8988T (cell line): ENCODE measurements around the gene MARCHF9.
A peak's percentile ranks its signal among the peaks of the same experiment; 100 is the strongest.

Source experiments
- DNase-seq: peaks from one replicate; pipeline ENCODE4 v3.0.0; 2011

The MARCHF9 gene

DNA sequence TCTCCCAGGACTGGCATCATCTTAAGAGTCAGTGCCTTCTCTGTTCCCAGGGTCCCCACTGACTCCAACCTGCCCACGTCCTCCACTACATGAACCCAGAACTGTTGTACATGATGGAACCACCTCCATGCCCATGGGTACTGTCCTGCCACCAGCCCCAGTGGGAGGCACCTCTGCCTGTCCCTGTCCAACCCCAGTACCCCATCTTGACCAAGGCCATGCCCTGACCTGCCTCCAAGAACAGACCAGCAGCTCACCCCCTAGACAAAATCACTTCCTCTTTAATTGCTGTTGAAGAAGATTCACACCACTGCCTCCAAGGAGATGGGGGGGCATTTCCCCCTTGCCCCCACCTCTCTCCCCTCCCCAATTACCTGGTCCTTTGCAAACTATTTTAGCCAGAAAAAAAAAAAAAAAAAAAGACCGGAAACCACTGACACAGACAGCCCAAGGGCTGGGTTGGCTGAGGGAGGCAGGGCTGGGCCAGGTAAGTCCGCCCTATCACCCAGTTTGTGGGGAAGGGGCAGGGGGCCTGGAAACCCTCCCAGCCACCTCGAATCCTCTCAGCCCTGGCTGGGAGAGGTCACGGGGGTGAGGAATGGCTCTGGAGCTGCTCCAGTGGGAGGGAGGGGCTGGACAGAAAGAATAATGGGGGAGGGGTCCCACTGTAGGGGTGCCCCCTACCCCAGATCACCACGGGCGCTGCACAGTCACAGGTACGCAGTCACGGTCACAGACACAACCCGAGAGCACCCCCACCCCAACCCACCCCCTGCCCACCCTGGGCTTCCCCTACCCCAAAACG is 29.8 kb upstream of the MARCHF9 start:
- no peak for DNase-seq

DNA sequence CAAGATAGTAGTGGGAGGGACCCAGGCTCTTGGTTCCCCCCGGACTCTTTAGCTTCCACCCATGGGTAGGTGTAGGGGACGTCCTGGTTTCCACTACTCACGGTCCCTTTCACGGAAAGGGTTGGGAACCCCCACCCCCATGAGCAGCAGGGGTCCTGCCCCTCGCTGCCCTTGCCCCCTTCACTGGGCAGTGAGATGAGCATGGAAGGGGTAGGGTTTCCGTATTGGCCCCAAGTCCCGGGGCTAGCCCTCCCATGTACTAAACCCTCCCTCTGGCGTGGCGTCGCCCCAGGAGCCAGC is 29.1 kb upstream of the MARCHF9 start:
- no peak for DNase-seq

DNA sequence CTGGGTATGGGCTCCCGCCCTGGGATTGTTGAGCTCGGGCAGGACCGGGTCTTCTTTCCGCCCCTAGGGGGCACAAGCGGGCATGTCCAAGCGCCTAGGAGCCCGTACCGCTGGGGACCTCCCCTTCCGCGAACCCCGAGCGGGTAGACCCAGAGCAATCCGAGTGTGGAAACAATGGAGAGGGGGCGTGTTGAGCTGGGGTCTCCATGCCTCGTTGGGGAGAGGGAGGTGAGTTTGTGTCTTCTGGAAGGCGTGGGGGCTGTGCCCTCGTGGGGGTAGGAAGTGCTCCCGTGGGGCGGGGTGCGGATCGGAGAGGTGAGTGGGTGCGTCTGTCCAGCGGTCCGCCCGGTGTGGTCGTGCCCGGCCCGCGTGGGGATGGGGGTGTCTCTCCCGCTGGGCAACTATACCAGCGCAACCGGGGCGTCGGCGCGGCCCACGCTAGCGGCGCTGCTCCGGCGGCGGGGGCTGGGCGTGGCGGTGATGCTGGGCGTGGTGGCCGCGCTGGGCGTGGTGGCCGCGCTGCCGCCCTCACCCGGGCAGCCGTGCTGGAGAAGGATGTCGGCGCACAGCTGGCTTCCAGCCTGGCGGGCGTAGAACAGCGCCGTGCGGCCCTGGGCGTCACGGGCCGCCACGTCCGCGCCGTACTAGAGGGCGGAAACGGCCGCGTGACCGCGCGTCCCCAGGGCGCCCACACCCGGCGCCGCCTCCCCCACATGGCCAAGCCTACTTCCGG is 28.6 kb upstream of the MARCHF9 start:
- DNase-seq = peak; percentile 97

DNA sequence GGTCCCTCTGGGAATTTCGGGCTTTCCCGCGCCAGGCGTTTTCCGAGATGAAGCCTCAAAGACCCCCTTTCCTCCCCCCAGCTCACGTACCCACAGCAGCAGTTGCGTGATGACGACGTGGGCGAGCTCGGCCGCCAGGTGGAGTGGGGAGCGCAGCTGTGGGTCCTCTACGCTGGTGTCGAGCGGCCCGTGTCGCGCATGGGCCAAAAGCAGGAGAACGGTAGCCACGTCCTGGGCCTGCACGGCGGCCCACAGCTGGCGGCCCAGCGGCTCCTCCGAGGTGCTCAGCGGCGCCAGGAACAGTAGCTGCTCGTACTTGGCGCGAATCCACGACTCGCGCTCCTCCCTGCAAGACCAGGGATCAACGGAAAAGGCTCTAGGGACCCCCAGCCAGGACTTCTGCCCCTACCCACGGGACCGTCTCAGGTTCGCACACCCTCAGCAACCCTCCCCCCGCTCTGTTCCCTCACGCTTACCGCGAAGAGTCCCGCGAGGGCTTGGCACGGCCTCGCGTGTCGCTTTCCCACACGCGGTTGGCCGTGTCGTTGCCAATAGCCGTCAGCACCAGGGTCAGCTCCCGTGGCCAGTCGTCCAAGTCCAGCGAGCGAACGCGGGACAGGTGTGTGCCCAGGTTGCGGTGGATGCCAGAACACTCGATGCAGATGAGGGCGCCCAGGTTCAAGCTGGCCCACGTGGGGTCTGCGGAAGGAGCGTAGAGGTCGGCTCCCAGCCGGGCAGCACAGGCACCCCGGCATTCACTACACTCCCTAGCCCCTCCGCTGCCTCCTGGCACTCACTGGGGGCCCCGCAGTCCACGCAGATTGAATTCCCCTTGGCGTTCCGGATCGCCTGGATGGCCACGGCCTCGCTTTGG is 27.8 kb upstream of the MARCHF9 start:
- peak; percentile 26 for DNase-seq

DNA sequence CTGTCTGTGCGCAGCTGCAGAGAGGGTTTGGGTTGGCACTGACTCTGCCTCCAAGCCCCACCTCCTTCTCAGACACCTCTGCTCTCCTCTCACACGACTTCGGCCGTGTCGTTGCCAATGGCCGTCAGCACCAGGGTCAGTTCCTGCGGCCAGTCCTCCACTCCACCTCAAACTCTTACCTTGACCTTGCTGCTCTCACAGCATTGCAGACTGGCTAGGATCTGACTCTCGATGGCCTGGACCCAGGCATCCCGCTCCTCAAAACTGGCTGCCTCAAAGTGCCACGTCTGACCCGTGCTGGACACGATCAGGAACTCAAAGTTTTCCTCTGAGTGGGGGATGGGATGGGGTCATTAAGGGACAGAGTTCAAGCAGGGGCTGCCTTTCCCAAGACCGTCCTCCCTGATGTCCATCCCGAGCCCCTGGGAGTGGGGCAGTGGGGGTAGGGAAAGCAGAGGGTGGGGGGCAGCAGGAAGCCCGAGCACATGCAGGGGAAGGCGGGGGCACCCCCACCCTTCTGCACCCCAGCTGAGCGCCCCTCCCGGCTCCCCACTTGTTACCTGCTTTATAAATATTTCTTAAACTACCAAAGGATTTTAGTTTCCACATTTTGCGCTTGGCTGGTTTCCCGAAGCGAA is 27.0 kb upstream of the MARCHF9 start:
- DNase-seq = no peak

DNA sequence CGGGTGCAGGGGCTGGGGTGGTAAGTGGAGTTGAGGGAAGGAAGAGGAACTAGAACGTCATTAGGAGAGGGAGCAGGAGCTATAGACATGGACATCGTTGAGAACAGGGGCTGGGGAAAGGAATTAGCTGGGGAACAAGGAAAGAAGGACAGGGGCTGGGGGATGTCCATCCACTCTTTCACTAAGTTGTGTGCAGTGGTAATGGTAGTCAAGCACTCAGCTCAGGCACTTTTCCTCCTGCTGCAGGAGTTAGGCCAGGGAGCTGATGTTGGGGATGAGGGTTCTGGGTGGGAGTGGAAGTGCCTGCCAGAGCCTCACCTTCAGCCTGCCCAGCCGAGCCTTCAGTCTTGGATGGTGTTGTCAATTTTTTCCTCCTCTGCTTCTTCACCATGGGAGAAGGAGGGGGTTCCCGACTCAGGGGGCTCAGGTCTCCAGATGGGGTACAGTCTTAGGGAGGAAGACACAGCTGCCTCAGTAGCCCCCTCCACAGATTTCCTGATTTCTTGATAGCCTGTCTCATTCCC is 25.5 kb upstream of the MARCHF9 start:
- DNase-seq = no peak

DNA sequence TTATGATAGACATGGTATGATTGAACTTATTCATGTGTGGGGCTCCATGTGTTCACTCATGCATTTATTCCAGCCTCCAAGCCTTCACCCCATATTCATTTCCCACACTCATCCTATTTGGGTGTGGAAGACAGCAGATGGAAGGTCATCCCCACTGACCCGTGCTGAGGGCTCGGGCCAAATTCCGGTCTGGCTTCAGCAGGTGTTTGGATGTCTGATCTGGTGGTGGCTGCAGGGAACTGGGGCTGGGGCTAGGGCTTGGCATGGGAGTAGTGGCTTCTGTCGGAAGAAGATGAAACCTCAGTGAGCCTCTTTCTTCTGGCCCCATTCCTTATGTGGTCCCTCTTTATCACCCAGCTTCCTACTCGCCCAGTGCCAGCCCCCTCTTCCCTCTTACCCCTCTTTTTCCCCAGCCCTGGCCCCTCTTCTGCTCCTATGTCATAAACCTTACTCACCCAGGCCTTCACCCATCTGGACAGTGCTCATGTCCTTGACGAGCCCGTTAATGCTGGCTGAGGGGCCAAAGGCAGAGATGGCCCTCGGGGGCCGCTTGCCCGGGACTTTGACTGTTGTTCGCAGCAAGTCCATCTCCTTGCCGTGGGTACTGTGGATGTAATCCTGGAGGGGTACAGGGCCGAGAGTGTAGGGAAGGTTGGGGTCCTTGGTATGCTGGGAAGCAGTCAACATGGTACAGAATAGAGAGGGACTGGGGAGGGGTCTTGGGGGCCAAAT is 24.4 kb upstream of the MARCHF9 start:
- no peak for DNase-seq

DNA sequence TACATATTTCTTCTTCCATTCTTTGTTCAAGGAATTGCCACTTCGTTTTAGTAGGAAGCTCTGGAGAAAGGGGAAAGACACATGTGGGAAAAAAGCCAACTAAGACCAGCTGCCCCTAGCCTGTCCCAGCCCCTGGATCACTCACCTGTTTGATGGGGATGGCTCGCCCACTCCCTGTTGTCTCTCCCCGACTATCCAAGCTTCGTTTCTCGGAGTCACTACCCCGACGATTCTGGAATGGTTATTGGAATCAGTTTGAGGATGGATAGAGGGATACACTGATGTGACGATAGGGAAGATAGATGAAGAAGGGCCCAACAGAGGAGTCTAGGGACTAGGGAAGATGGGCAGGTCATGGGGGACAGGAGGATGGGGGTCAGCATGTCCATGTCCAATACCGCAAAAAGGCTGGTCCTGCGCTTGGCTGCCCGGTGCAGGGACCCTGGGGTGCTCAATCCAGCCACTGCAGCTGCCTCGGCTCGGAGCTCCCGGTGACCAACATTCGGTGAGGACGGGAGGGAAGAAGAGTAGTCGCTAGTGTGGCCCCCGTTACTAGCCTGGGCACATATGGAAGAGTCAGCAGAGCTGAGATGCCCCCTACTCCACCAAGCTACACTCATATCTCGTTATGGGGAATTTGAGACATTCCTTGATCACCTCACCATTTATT is 23.4 kb upstream of the MARCHF9 start:
- DNase-seq = no peak

DNA sequence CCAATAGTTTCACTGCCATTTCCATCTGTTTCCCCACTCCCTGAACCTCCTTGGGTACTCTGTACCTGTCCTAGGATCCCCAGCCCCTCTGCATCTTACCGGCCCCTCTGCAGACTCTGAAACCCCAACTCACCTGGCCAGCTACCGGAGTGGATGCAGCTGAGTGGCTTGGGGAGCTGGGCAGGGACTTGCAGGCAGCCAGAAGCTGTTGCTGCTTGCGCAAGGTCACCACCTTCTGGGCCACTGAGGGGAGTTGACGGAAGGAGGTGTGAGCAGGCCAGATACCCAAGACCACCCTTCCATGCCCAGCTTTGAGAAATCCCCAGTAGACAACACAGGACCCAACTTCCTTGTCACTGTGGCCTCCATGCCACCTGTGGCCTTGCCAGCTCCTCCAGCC is 22.6 kb upstream of the MARCHF9 start:
- DNase-seq = no peak

DNA sequence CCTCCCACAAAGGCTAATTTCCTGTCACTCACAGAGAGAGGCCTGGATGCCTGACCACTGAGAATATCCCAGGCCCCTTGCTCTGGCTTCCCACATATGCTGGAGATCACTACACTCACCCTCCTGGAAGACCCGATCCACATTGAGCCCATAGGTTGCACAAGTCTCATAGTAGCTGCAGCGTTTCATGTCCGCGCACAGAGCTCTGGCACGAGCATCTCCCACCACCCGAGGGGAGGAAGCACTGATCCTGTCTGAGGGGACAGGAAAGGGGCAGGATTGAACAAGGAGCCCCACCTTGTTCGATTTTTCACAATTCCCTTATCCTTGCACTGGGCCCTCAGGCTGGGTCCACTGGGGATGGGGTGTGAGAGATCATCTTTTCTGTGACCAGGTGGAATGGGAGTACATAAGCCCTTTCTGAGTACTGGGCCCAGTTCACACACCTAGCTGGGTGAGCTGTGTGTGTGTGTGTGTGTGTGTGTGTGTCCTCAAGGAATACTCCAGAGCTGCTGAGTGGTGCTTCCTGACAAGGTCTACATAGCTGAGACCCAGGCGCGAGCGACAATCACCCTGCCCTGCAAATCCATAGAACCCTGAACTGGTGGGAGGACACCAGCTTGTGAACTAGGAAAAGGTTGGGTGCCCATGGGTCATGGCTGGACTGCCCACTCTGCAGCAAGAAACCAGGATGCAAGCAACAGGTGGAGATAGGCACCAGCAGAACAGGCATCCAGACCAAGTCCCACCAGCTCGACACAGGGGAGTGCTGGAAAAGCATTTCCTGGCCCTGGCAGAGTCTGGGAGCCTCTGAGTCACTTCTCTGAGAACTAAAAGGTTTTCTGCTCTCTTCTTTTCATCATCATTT is 21.9 kb upstream of the MARCHF9 start:
- no peak for DNase-seq

DNA sequence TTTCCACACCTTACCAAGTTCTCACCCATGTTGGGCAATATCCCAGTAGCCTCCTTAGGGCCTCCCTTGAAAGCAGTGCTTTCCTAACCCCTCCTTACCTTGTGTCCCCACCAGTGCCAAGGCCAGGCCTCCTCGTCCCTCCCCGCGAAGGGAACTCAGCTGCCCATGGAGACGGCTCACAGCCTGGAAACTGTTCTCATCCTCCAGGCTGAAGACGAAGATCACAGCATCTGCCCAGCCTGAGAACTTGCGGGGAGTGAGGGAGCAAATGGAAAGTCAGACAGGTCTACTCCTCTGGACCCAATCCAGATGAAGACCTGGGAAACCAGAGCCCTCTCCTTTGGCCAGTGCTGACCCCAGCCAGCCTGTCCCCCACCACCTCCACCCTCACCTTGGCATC is 21.0 kb upstream of the MARCHF9 start:
- DNase-seq = no peak

DNA sequence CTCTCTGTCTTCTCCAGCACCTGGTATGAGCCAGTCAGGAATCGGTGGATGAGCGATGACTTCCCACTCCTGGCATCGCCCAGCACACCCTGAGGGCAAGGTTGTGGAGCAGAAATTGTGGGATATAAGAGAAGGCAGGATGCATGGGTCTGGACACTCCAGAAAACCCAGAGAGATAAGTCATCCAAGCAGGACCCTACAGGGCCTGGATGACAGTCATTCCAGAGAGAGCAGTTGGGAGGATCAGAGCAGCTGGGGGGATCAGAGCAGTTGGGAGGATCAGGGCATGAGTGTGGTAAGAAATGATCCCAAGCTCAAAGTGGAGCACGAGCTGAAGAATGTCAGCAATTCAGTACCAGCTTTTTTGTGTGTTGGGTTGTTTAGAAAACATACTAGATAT is 20.3 kb upstream of the MARCHF9 start:
- DNase-seq = no peak

DNA sequence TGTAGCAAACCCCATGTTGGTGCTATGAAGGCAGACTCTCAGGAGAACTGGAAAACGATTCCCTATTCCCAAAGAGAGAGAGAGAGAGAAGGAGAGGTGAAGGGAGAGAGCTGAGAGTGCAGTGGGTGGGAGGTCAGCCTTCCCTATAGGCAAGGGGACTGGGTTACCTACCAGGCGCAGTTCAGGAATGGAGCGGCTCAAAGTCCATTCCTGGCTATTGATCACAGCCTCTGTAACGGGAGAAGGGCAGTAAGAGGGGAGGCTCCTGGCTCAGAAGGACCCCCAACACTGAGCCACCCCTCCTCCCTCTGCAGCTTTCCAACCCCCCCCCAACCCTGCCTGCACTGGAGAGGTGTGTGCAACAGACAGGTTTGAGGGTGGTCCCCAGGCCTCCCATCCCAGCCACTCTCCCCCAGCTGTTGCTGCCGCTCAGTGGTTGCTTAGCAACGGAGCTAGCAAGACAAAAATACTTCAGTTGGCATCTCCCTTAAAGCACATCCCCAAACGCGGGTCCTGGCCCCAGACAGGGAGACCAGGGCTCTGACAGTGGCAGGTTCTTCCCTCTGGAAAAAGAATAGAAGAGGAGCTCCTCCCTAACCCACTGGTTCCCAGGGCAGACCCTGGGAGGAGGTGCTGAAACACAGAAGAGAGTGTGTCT is 19.6 kb upstream of the MARCHF9 start:
- DNase-seq = no peak

DNA sequence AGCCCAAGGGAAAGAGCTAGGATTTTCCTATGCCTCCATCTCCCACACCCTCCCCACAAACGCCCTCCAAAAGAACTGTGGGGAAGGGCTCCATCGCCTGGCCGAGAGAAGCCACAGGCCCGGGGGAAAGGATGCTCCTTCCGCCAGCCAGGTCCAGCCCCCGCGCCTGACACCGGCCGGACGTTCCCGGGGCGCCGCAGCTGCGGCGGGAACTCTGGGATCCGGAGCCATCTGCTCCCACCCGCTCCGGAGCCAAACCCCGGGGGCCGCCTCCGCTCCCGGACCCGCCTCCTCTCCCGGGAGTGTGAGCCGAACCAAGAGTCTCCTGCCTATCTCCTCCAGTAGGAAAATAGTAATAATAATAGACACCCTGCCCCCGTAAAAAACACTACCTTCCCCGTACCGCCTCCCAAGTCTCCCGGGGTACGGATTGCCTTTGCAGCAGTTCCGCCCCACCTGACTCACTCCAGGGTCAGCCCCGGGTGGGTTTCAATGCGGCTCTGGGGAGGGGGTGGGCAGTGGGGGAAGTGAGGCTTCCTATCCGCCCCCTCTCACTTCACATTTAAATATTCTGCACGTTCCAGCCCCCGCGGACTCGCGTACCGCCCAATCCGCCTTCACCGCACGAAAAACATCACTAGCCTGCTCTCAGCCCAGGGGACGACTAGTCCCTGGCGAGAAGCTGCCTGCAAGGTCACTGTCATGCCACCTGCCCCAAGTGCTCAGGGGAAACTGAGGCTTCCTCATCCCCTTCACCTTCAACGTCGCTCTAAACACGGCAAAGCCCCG is 18.8 kb upstream of the MARCHF9 start:
- peak; percentile 95 for DNase-seq

DNA sequence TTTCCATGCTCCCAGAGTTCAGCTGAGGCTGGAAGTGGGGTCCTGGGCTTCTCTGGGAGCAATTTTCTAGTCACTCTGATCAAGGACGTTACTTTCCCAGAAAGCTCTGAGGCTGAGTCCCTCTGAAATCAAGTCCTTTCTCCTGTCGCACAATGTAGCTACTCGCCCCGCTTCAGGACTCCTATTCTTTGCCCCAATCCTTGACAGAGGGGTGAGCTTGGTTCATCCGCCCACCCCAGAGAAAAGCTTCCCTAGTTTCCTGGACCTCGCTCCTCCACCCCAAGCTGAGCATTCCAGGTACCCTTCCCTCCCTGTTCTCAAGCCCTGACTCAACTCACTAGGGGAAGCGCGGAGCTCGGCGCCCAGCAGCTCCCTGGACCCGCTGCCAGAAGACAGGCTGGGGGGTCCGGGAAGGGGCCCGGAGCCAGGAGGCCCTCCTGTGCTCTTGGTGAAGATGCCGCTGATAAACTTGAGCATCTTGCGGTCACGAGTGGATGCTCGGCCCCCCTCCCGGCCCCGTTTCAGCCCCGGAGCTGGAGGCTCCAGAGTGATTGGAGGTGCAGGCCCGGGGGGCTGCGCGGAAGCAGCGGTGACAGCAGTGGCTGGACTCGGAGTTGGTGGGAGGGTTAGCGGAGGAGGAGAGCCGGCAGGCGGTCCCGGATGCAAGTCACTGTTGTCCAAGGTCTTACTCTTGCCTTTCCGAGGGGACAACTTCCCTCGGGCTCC is 18.0 kb upstream of the MARCHF9 start:
- no peak for DNase-seq

DNA sequence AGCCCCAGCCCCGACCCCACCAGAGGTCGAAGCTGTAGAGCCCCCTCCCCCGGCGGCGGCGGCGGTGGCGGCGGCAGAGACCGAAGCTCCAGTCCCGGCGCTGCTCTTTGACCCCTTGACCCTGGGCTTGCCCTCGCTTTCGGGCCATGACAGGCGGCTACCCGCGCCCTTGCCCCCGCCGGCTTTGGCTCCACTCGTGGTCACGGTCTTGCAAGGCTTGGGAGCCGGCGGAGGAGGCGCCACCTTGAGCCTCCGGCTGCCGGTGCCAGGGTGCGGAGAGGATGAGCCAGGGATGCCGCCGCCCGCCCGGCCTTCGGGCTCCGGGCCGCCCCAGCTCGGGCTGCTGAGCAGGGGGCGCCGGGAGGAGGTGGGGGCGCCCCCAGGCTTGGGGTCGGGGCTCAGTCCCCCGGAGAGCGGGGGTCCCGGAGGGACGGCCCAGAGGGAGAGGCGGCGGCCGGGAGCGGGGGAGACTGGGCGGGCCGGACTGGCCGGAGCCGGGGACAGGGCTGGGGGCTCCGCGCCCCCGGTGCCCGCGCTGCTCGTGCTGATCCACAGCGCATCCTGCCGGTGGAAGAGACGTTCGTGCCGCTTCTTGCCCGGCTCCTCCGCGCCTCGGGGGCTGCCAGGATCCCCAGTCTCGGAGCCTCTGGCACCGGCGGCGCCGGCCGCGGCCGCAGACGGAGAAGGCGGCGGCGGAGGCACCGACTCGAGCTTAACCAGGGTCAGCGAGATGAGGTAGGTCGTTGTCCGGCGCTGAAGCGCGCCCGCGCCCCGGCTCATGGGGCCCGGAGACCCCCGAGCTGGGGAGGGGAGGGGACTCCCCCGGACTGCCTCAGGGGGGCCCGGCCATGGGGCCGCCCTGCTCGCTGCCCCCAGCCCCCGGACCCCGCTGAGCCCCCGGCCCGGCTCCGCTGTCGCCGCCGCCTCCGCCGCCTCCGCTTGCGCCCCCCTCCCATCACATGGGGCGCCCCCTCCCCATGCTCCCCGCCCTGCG is 17.1 kb upstream of the MARCHF9 start:
- no peak for DNase-seq

DNA sequence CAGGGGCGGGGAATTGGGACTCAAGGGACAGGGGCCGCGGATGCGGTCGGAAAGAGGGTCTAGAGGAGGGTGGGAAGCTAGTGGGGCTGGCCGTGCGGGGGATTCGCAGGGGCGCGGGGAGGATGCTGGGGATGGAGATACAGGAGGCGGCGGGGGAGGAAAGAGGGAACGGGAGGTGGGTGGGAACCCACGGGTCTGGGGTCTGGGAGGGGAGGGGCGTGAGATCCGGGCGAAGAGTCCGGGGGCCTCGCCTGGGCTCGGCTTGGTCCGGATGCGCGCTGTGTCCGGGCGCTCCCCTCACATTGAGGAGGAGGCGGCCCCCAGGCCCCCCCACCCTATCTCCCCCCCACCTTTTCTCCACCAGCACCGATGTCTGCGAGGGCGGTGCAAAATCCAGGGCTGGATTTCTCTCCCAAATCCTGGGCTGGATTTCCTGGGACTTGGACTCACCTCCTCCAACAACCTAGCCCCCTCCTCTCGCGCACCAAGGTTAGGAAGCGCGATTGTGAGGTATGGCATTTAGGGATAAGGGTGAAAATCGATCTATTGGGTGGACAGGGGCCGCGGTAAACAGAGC is 16.2 kb upstream of the MARCHF9 start, which contains the start of gene AGAP2:
Gene AGAP2, minus strand, starts transcription at position 82 of the 577 bp plus-strand sequence. CDS start 496 bp downstream, outside the sequence.
- no peak for DNase-seq
